KMS-11 (cell line): ENCODE results near the gene MRPS5.

Experiments used
- H2AFZ ChIP-seq: fragments of 200-600 bp; sonication (generic); 2 replicates; pipeline ENCODE4 v1.6.1; 2016; ENCODE audit warnings: antibody characterized with exemption, mixed run types, low read depth
- H3K27ac ChIP-seq: fragments of 200-600 bp; sonication (generic); 2 replicates; pipeline ENCODE4 v1.6.1; 2016; ENCODE audit warnings: mild to moderate bottlenecking, mixed run types
- H3K27me3 ChIP-seq: fragments of 200-600 bp; sonication (generic); 2 replicates; pipeline ENCODE4 v1.6.1; 2017; ENCODE audit warnings: mild to moderate bottlenecking, low read depth, mixed run types, moderate library complexity; ENCODE audit not compliant: insufficient read depth
- H3K36me3 ChIP-seq: fragments of 200-600 bp; sonication (generic); 2 replicates; pipeline ENCODE4 v1.6.1; 2017; ENCODE audit warnings: mild to moderate bottlenecking, mixed run types; ENCODE audit not compliant: insufficient read depth
- H3K4me1 ChIP-seq: fragments of 200-600 bp; sonication (generic); 2 replicates; pipeline ENCODE4 v1.6.1; 2016; ENCODE audit warnings: mild to moderate bottlenecking, low read depth, mixed run types; ENCODE audit not compliant: poor library complexity, severe bottlenecking
- H3K4me2 ChIP-seq: fragments of 200-600 bp; sonication (generic); 2 replicates; pipeline ENCODE4 v1.7.0; 2016; ENCODE audit warnings: mild to moderate bottlenecking, mixed run types
- H3K4me3 ChIP-seq: fragments of 200-600 bp; sonication (generic); IDR thresholded peaks from 2 replicates; pipeline ENCODE4 v1.6.1; 2017; ENCODE audit warnings: low read depth, low read length, mixed read lengths; ENCODE audit not compliant: insufficient read depth
- H3K79me2 ChIP-seq: fragments of 200-600 bp; sonication (generic); 2 replicates; pipeline ENCODE4 v1.6.1; 2016; ENCODE audit warnings: low read depth, mixed run types; ENCODE audit not compliant: insufficient read depth
- H3K9ac ChIP-seq: fragments of 200-600 bp; sonication (generic); 2 replicates; pipeline ENCODE4 v1.6.1; 2016; ENCODE audit warnings: mild to moderate bottlenecking, mixed run types
- H4K20me1 ChIP-seq: fragments of 200-600 bp; sonication (generic); 2 replicates; pipeline ENCODE4 v1.6.1; 2016; ENCODE audit warnings: mild to moderate bottlenecking, mixed run types; ENCODE audit not compliant: insufficient read depth
- CTCF ChIP-seq: fragments of 200-600 bp; sonication (generic); conservative IDR thresholded peaks from 2 replicates; pipeline ENCODE4 v1.6.1; 2017; ENCODE audit warnings: low read depth, mild to moderate bottlenecking, antibody characterized with exemption, low read length, moderate library complexity, mixed read lengths

The MRPS5 gene

GRCh38 chr2:95058466-95058988 lies 63.1 kb downstream of the MRPS5 start:
- Histone ChIP-seq H4K20me1 (no peaks in the 10 kb centered on the region), H3K4me1 (no peaks in the 10 kb centered on the region), H3K79me2 (no peaks in the 10 kb centered on the region), H3K9ac (no peak overlapping the region), H2AFZ (no peak overlapping the region), H3K4me2 (no peak overlapping the region), H3K4me3 (no peak overlapping the region), H3K27me3 (no peaks in the 10 kb centered on the region), H3K36me3 (no peaks in the 10 kb centered on the region), H3K27ac (no peak overlapping the region)
- no peak for TF ChIP-seq CTCF

GRCh38 chr2:95057535-95058370 lies 63.9 kb downstream of the MRPS5 start:
- H3K79me2 ChIP-seq = no peaks in the 10 kb centered on the region
- H3K4me1 ChIP-seq = no peaks in the 10 kb centered on the region
- no peaks in the 10 kb centered on the region for H3K27me3 ChIP-seq
- no peaks in the 10 kb centered on the region for H4K20me1 ChIP-seq
- no peak overlapping the region for H3K4me2 ChIP-seq
- H3K9ac ChIP-seq = no peak overlapping the region
- no peak overlapping the region for H3K4me3 ChIP-seq
- H2AFZ ChIP-seq = no peak overlapping the region
- TF ChIP-seq CTCF = no peak
- no peak overlapping the region for H3K27ac ChIP-seq
- H3K36me3 ChIP-seq = no peaks in the 10 kb centered on the region

- H3K4me2 ChIP-seq = no peak overlapping the region
These were observed 64.8 kb downstream of the MRPS5 start for GRCh38 chr2:95056461-95057459.

More at GRCh38 chr2:95056461-95057459, 64.8 kb downstream of the MRPS5 start:
- H2AFZ ChIP-seq = no peak overlapping the region
- TF ChIP-seq CTCF = no peak
- no peaks in the 10 kb centered on the region for H3K27me3 ChIP-seq
- no peak overlapping the region for H3K4me3 ChIP-seq
- no peaks in the 10 kb centered on the region for H3K4me1 ChIP-seq
- no peaks in the 10 kb centered on the region for H4K20me1 ChIP-seq
- H3K27ac ChIP-seq = no peak overlapping the region
- H3K9ac ChIP-seq = no peak overlapping the region
- no peaks in the 10 kb centered on the region for H3K79me2 ChIP-seq
- H3K36me3 ChIP-seq = no peaks in the 10 kb centered on the region
